GM19463 (cell line): ENCODE data around the gene MACROD2.
A peak's percentile ranks its signal among the peaks of the same experiment; 100 is the strongest.

Source experiments
- ATAC-seq: cut with Tn5 transposase; IDR thresholded peaks from one replicate; pipeline ENCODE4 v1.9.1; 2021; ENCODE audit warnings: mild to moderate bottlenecking, moderate library complexity; ENCODE audit not compliant: unreplicated experiment

MACROD2 gene

GRCh38 chr20:14332866-14333265, 337.6 kb downstream of the MACROD2 start:
- no peak for ATAC-seq

GRCh38 chr20:14333721-14334120, 338.4 kb downstream of the MACROD2 start:
- ATAC-seq = no peak

- no peak for ATAC-seq
Observed at GRCh38 chr20:14334306-14334930, 339.1 kb downstream of the MACROD2 start.

- ATAC-seq = no peak
Observed at GRCh38 chr20:14335052-14335451, 339.7 kb downstream of the MACROD2 start.

- no peak for ATAC-seq
Observed at GRCh38 chr20:14336686-14337085, 341.4 kb downstream of the MACROD2 start.

DNA sequence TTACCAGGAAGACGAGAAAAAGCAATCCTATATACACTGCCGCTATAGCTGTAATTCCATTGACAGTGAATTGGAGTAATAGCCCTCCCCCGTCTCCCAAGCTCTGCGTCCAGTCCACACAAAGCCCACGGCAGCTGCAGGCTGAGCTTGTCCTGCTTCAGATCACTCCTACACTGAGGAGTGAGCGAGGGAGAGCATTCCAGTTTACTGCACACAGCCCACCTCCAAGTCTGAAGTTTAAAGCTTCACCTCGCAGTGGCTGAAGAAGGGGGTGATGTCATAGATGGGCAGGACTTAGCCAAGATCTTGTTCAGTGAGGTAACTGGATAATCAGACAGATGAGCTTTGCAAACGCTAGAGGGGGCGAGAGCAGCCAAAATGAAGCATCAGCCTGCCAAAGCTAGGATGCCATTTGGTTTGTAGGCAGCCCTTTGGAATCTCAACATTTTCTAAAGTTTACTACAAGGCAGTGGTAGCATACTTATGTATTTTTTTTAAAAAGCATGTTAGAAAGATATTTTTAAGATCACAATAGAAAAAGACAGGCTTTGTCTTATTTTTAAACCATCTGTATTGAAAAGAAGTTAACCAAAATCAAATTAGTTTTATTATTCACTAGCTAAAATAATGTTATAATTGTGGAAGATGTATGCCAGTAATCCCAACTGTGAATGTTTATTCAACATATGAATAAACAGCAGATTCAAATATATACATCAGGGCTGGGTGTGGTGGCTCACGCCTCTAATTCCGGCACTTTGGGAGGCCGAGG, 342.3 kb downstream of the MACROD2 start, which contains the start of gene FLRT3:
Gene FLRT3 (minus strand): TSS at position 213 of the 772 bp plus-strand sequence. CDS start 10,106 bp downstream, outside the sequence.
- ATAC-seq = peak; percentile 92

DNA sequence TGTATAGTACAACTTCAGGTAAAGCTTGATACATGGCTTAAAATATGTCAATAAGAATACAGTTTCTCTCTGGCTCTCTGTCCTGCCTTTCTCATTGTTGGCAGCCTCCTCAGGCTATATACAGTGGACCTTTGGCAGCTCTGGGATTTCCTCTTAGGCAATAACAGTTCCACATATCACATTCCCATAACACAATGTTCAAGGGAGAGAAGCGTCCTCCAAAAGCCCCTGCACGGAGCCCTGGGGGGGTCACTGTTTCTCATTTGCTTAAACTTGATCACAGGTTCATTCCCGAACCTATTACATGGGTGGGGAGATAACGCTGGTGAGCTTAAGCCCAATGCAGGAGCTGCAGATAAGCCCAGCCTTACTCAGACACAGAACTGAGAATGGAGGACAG, 346.5 kb downstream of the MACROD2 start:
- no peak for ATAC-seq

- ATAC-seq = no peak
Observed at GRCh38 chr20:14342918-14343317, 347.6 kb downstream of the MACROD2 start.

GRCh38 chr20:14343491-14344065, 348.3 kb downstream of the MACROD2 start:
- no peak for ATAC-seq

GRCh38 chr20:14344746-14345145, 349.4 kb downstream of the MACROD2 start:
- no peak for ATAC-seq

DNA sequence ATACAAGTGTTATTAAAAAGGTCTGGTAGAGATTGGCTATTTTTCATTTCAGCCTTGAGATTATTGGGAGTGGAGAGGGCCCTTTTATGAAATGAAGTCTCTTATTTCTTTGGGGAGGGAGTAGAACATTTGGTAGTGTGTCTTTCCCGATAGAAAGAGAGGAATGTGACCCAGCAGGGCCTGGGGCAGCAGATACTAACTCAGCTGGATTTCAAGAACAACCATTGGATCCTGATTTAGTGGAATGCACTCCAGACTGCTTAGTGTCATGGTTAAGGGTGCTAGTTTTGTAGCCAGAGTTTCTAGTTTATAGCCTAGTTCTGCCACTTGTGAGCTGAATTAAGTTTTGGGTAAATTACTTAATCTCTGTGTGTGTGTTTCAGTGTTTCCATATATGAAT, 360.5 kb downstream of the MACROD2 start:
- no peak for ATAC-seq

DNA sequence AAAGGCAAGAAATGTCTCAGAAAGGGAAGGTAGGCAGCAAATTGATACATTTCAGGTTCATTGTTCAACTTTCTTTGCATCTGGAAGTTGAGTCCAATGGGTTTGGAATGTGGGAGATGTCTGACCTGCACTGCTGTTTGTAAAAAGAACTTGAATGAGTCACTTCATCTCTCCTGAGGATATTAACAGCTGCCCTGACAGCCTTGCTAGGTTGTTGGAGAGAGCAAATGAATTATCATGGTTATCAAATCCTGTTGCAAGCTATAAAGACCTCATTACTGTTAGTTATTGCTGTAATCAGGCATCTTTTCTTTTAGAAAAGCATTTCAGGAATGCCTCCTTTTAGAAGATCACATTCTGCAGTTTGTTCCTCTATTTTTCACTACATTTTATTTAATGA, 365.1 kb downstream of the MACROD2 start:
- ATAC-seq = no peak

GRCh38 chr20:14361509-14362345, 366.4 kb downstream of the MACROD2 start:
- no peak for ATAC-seq

DNA sequence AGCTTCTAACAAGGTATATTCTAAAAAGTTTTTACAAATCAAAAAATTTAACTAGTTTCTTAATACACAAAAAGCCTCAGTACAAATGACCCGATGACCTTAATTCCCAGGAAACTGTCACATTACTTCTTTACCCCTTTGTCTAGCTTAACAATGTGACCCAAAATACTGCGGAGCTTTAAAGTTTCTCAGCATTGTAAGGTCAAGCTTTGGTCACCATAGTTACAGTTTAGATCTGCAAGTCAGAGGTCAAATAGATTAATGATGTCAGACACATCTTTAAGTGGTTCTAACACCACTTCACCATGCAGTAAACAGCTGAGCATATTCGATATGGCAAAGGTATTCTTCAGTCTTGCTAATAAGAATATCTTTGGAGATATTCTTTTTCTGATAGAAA, 378.9 kb downstream of the MACROD2 start:
- no peak for ATAC-seq

GRCh38 chr20:14375416-14375985, 380.2 kb downstream of the MACROD2 start:
- no peak for ATAC-seq

GRCh38 chr20:14378326-14378725, 383.0 kb downstream of the MACROD2 start:
- ATAC-seq = no peak

DNA sequence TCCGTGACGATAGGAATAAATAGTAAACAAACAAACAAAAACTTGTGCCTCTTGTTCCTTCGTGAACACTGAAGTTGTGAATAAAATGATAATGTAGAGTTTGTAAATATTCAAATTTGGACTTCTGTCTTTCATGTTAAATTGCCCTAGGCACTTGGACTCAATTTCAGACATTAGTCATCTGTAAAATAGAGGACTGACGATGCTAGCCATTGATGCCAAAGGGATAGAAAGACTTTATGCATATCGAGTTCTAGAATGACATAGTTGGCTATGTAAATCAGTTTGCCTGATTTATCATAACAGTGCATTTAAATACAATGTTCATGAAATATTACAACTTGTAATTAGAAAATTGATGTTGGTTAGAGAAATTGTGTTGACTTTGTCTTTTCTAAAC, 388.0 kb downstream of the MACROD2 start:
- ATAC-seq = no peak

- ATAC-seq = no peak
Observed at GRCh38 chr20:14384416-14385175, 389.3 kb downstream of the MACROD2 start.

DNA sequence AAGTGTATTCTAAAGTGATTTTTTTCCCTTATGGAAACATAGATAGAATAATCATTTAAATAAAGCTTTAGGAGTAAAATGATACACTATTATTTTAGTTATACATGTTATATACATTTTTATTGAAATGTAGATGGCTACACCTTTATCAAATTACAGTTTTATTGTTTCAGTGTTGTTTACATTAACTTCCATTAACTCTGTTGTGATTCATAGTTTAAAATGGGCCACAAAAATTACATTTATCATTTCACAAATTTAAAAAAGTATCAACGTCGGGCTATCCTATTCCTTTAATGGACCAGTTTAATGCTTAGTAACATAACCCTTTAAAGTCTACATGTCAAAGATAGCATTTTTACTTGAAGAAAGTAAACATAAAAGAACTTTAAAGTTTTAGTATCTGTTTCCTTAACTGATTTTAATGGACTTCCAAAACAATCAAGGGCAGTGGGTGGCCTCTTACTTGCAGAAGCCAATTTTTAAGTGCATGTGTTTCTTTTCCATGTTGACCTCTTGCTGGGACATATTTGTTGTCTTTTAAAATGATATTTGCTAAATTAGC, 389.9 kb downstream of the MACROD2 start:
- ATAC-seq = no peak

DNA sequence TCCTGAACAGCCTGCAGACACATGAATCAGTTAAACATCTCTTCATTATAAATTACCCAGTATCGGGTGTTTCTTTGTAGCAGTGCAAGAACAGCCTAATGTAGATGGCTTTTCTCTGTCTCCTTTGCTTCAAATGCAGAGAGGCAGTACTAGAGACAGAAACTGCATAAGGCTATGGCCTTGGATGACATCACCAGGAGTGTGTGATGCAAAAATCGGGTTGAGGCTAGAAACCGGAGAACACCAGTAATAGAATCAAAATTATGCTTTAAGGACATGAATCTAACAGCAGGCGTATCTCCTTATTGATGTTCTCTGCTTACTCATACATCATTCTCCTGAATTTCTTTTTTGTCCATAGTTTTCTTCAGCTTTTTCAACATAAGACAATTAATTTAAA, 391.4 kb downstream of the MACROD2 start:
- no peak for ATAC-seq
